Activated naive CD4-positive, alpha-beta T cell (primary cell): ENCODE results near the gene C1orf115.
"Not testable (repeated sequence)": the region's sequence is repeated elsewhere in the genome, so short reads cannot be mapped to it uniquely, and the experiment has no call there.

Source experiments
- DNase-seq, 4 experiments: peaks; one replicate each; lab custom pipeline; 2025; lab: John Stamatoyannopoulos, UW

C1orf115 gene

GRCh38 chr1:220690140-220691052 lies at the start of gene C1orf115:
TSS of gene C1orf115 (plus strand) at chr1:220690363. CDS start at chr1:220690403, 40 bp downstream.
- DNase-seq = peak; percentile 29 to 63 (median 42)

- DNase-seq = no peak
Measured at GRCh38 chr1:220642285-220642684, 47.9 kb upstream of the C1orf115 start.

GRCh38 chr1:220652995-220653394 lies 37.2 kb upstream of the C1orf115 start:
- no peak for DNase-seq

- DNase-seq = no peak
Measured at GRCh38 chr1:220655509-220655908, 34.7 kb upstream of the C1orf115 start.

- DNase-seq = no peak
Measured at GRCh38 chr1:220655961-220656740, 34.0 kb upstream of the C1orf115 start.

- DNase-seq = no peak
Measured at GRCh38 chr1:220666349-220666748, 23.8 kb upstream of the C1orf115 start.

GRCh38 chr1:220669005-220669404 lies 21.2 kb upstream of the C1orf115 start:
- DNase-seq = no peak

- no peak for DNase-seq
Measured at GRCh38 chr1:220670365-220670764, 19.8 kb upstream of the C1orf115 start.

GRCh38 chr1:220673921-220674320 lies 16.2 kb upstream of the C1orf115 start:
- no peak for DNase-seq

GRCh38 chr1:220677251-220677650 lies 12.9 kb upstream of the C1orf115 start:
- no peak for DNase-seq

- DNase-seq = no peak
Measured at GRCh38 chr1:220680085-220680687, 10.0 kb upstream of the C1orf115 start.

GRCh38 chr1:220681220-220681880 lies 8.8 kb upstream of the C1orf115 start:
- no peak for DNase-seq

- DNase-seq = no peak
Measured at GRCh38 chr1:220682901-220683576, 7.1 kb upstream of the C1orf115 start.

GRCh38 chr1:220683716-220684115 lies 6.4 kb upstream of the C1orf115 start:
- DNase-seq = not testable (repeated sequence)

- no peak for DNase-seq
Measured at GRCh38 chr1:220684890-220685289, 5.3 kb upstream of the C1orf115 start.

- no peak for DNase-seq
Measured at GRCh38 chr1:220685879-220686278, 4.3 kb upstream of the C1orf115 start.

- DNase-seq = no peak
Measured at GRCh38 chr1:220687809-220688208, 2.4 kb upstream of the C1orf115 start.

- DNase-seq = no peak
Measured at GRCh38 chr1:220689666-220690065, 497 bp upstream of the C1orf115 start.

- no peak for DNase-seq
Measured at GRCh38 chr1:220691053-220691684, 1.0 kb downstream of the C1orf115 start.

GRCh38 chr1:220692436-220693228 lies 2.5 kb downstream of the C1orf115 start:
- DNase-seq = no peak
